Sigmoid colon (tissue), 7 donors: Measurements from ENCODE around the gene MUC22. TPM values are rescaled to one million over a fixed set of nuclear protein-coding genes. Genes with fewer than 3 reads are reported as not detected.

Experiments
- DNase-seq: peaks from one replicate; pipeline ENCODE4 v3.0.0-alpha.2; 2019
- H3K27ac ChIP-seq, 4 donors: fragments of 200-600 bp; sonication (generic); one replicate each; pipeline ENCODE4 v1.5.1; 2016 to 2019; ENCODE audit warnings: mild to moderate bottlenecking in 1 of 4
- H3K27me3 ChIP-seq, 3 donors: fragments of 200-600 bp; sonication (generic); one replicate each; pipeline ENCODE4 v1.5.1; 2019; ENCODE audit warnings: mild to moderate bottlenecking in 1 of 3
- H3K36me3 ChIP-seq, 4 donors: fragments of 200-600 bp; sonication (generic); one replicate each; pipeline ENCODE4 v1.5.1; 2016 to 2019
- H3K4me1 ChIP-seq, 4 donors: fragments of 200-600 bp; sonication (generic); one replicate each; pipeline ENCODE4 v1.5.1; 2017 to 2019
- H3K4me3 ChIP-seq, 4 donors: fragments of 200-600 bp; sonication (generic); one replicate each; pipeline ENCODE4 v1.5.1; 2017 to 2019; ENCODE audit warnings: mild to moderate bottlenecking in 2 of 4, moderate library complexity in 1 of 4
- H3K9me3 ChIP-seq, 4 donors: fragments of 200-600 bp in 3 of 4; sonication (generic) in 3 of 4; one replicate each; pipeline versions ENCODE4 v1.5.1 to v1.6.1; 2013 to 2019
- EP300 ChIP-seq, 4 donors: sonication (generic); formaldehyde crosslinking; IDR thresholded peaks; one replicate each; pipeline ENCODE4 v1.6.1; 2017; ENCODE audit warnings: antibody characterized with exemption in 4 of 4
- POLR2A ChIP-seq, 2 donors: fragments of 450-650 bp; IDR thresholded peaks; one replicate each; pipeline ENCODE4 v1.6.1; 2016; ENCODE audit warnings: antibody characterized with exemption in 2 of 2, mild to moderate bottlenecking in 2 of 2, moderate library complexity in 2 of 2
- POLR2AphosphoS5 ChIP-seq, 4 donors: sonication (generic); formaldehyde crosslinking; IDR thresholded peaks; one replicate each; pipeline ENCODE4 v1.6.1; 2017; ENCODE audit warnings: antibody characterized with exemption in 4 of 4
- WGBS, 2 donors: extraction: QIAGEN DNeasy Blood & Tissue Kit; methylation state at CpG; one replicate each; pipeline ENCODE4 v1.1.7; 2013; 5-methylcytosine and 5-hydroxymethylcytosine counted together
- intact Hi-C: fragments of 100-400 bp; cut with DNase I; formaldehyde crosslinking; loops from one replicate; pipeline ENCODE4 v1.15.1; 2023
- polyA plus RNA-seq, 3 donors: library from polyadenylated mRNA; stranded (reverse); fragments of 200-250 nt; gene quantifications; one replicate each; pipeline ENCODE4 v1.2.3, GENCODE V29; 2013
- small RNA-seq, 3 donors: library from RNA; depleted of rRNA; stranded (forward); fragments of <200 nt; gene quantifications; one replicate each; pipeline ENCODE3, GENCODE V24; 2016
- total RNA-seq, 4 donors: library from RNA; depleted of rRNA; stranded (reverse); fragments of >200 nt; gene quantifications; one replicate each; pipeline ENCODE4 v1.1.0, GENCODE V29; 2016
- TF ChIP-seq, protein P1 (sequence below), 4 experiments: fragments of 450-650 bp in 3 of 4; fragments of 200-600 bp in 1 of 4; IDR thresholded peaks; one replicate each; pipeline ENCODE4 v1.5.1; 2016 to 2019; ENCODE audit warnings: antibody characterized with exemption in 4 of 4, mild to moderate bottlenecking in 3 of 4, moderate library complexity in 2 of 4
- donor health status: healthy with polysubstance abuse.
- donor health status: Bipolar disorder and iron deficiency.
- donor health status: healthy.

MUC22 gene
- total and polyA plus RNA-seq, 7 donors = not detected

GRCh38 chr6:31076611-31077010 is 66.3 kb downstream of the MUC22 start:
- peaks cover 0 to 28% (median 0%) of the 10 kb centered on the region in 3 donors for H3K27me3 ChIP-seq
- DNase-seq = no peak
- intact Hi-C loops = no loop called here

DNA sequence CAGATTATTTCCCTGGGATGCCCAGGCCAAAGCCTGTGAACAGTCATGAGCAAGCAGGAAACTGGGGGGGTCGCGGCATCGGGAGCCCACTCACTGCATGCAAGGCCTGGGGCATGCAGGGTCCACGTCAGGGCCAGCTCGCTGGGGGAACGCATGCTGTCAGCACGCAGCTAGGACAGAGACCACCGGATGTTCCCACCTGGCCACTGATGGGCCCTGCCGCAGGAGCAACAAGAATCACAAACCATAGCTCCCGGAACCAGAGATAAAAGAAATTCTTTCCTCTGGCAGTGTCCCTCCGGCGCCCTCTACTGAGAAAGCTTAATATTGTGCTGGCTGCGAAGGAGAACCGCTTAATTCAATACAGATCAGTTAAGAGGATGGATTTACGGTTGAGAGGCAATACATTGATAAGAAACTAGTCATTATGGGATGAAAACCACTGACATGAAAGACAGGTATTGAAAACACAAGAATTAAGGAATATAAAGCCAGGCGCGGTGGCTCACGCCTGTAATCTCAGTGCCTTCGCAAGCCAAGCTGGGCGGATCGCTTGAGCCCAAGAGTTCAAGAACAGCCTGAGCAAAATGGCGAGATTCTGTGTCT is 69.5 kb downstream of the MUC22 start:
- Histone ChIP-seq H3K27me3 (peaks cover 0 to 31% (median 0%) of the 10 kb centered on the region in 3 donors), H3K4me1 (peaks cover 0 to 5% (median 4%) of the 10 kb centered on the region in 4 donors), H3K27ac (no peak overlapping the region), H3K9me3 (no peaks in the 10 kb centered on the region), H3K4me3 (peak overlapping the region in 1 of 4 donors; percentile 19), H3K36me3 (no peaks in the 10 kb centered on the region)
- intact Hi-C loops = loop anchor here (10.0 kb wide), 1 partner anchor 335 kb away; the partner anchor contains the start of genes FLOT1 and IER3
- 24 to 25% methylated on average over 22 of the region's 22 CpGs for WGBS, 2 donors
- TF ChIP-seq POLR2A (IDR thresholded peaks at IDR 0.05) = no peak
- TF ChIP-seq, protein P1, sequence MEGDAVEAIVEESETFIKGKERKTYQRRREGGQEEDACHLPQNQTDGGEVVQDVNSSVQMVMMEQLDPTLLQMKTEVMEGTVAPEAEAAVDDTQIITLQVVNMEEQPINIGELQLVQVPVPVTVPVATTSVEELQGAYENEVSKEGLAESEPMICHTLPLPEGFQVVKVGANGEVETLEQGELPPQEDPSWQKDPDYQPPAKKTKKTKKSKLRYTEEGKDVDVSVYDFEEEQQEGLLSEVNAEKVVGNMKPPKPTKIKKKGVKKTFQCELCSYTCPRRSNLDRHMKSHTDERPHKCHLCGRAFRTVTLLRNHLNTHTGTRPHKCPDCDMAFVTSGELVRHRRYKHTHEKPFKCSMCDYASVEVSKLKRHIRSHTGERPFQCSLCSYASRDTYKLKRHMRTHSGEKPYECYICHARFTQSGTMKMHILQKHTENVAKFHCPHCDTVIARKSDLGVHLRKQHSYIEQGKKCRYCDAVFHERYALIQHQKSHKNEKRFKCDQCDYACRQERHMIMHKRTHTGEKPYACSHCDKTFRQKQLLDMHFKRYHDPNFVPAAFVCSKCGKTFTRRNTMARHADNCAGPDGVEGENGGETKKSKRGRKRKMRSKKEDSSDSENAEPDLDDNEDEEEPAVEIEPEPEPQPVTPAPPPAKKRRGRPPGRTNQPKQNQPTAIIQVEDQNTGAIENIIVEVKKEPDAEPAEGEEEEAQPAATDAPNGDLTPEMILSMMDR (IDR thresholded peaks at IDR 0.05) = peak; percentile 33 to 82 (median 61)
- peak; percentile 74 for DNase-seq

More at GRCh38 chr6:31076611-31077010, 66.3 kb downstream of the MUC22 start:
- H3K36me3 ChIP-seq = no peaks in the 10 kb centered on the region
- TF ChIP-seq POLR2A (IDR thresholded peaks at IDR 0.05) = no peak
- TF ChIP-seq POLR2AphosphoS5 (IDR thresholded peaks at IDR 0.05) = no peak
- TF ChIP-seq EP300 (IDR thresholded peaks at IDR 0.05) = no peak
- TF ChIP-seq, protein P1 (IDR thresholded peaks at IDR 0.05) = no peak
- H3K9me3 ChIP-seq = no peaks in the 10 kb centered on the region
- no peak overlapping the region for H3K4me3 ChIP-seq
- WGBS, 2 donors = 90 to 91% methylated on average over 4 of the region's 4 CpGs
- no peak overlapping the region for H3K27ac ChIP-seq
- peaks cover 0 to 22% (median 19%) of the 10 kb centered on the region in 4 donors for H3K4me1 ChIP-seq

GRCh38 chr6:31081872-31082271 is 71.6 kb downstream of the MUC22 start:
- no peak for DNase-seq
- Histone ChIP-seq H3K36me3 (no peaks in the 10 kb centered on the region), H3K27me3 (peaks cover 0 to 31% (median 0%) of the 10 kb centered on the region in 3 donors), H3K27ac (no peak overlapping the region), H3K4me3 (no peak overlapping the region), H3K9me3 (no peaks in the 10 kb centered on the region), H3K4me1 (peaks cover 0 to 10% (median 5%) of the 10 kb centered on the region in 4 donors)
- whole genome bisulfite sequencing, 2 donors = 75 to 91% methylated on average over 6 of the region's 6 CpGs
- intact Hi-C loops = loop anchor here (10.0 kb wide), 1 partner anchor 337 kb away; the partner anchor contains the start of genes FLOT1 and IER3
- TF ChIP-seq, protein P1 (IDR thresholded peaks at IDR 0.05) = no peak
- TF ChIP-seq EP300 (IDR thresholded peaks at IDR 0.05) (no peak), POLR2AphosphoS5 (IDR thresholded peaks at IDR 0.05) (no peak), POLR2A (IDR thresholded peaks at IDR 0.05) (no peak)

DNA sequence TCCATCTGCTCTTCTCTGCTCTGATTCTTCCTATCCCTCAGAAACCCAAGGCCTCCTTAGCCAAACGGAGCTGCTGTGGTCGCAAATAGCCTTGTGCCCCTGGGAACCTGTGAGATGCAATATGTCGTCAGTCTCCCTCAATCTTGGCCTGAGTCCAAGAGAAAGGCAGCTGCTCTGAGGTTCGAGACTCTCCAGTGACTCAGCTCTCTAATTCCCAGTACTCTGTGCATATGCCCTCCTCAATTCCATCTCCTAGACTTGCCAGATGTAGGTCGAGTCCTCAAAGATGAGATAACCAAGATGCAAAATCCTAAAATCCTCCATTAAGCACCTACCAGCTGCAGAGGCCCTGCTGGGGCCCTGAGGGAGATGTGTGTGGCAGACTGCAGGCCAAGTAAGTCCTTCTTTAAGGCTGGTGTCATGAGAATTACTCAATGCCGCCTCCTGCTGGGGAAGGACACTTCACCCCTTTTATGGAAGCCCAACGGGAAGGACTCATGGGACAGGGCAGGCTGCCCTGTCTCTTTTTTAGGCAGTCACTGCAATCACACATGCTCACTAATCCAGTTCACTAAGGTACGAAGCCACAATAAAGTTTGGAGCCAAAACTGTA is 73.6 kb downstream of the MUC22 start:
- peaks cover 0 to 27% (median 0%) of the 10 kb centered on the region in 3 donors for H3K27me3 ChIP-seq
- H3K4me3 ChIP-seq = no peak overlapping the region
- no peak overlapping the region for H3K27ac ChIP-seq
- no peak for TF ChIP-seq EP300 (IDR thresholded peaks at IDR 0.05)
- TF ChIP-seq POLR2AphosphoS5 (IDR thresholded peaks at IDR 0.05) = no peak
- TF ChIP-seq, protein P1 (IDR thresholded peaks at IDR 0.05) = no peak
- TF ChIP-seq POLR2A (IDR thresholded peaks at IDR 0.05) = no peak
- intact Hi-C loops = loop anchor here (10.0 kb wide), 1 partner anchor 339 kb away; the partner anchor contains the start of genes FLOT1 and IER3
- 39 to 68% methylated on average over 8 of the region's 8 CpGs for WGBS, 2 donors
- H3K9me3 ChIP-seq = no peaks in the 10 kb centered on the region
- no peak for DNase-seq
- peaks cover 0 to 14% (median 8%) of the 10 kb centered on the region in 4 donors for H3K4me1 ChIP-seq
- H3K36me3 ChIP-seq = no peaks in the 10 kb centered on the region

Small RNA genes lying within 50 kb of the gene (small RNA-seq; reads per million reads assigned to genes)
- gene RNU6-1133P = 0 reads per million in 3 donors

Other genes with a start within 250 kb of the MUC22 start
- 10 to 100 TPM in 2 of 4 donors, 1 to 10 TPM in 2; 7.9 to 25.2 (median 13.6) TPM for gene DDR1, start 126.0 kb upstream of the MUC22 start, total RNA-seq
- gene DDR1, start 126.0 kb upstream of the MUC22 start, polyA plus RNA-seq = 100 to 1,000 TPM in 1 of 3 donors, 10 to 100 TPM in 2; 25.7 to 110 (median 27.0) TPM
- gene GTF2H4, start 102.3 kb upstream of the MUC22 start, total RNA-seq = 10 to 100 TPM in 2 of 4 donors, 1 to 10 TPM in 2; 7.7 to 28.5 (median 13.1) TPM
- gene GTF2H4, start 102.3 kb upstream of the MUC22 start, polyA plus RNA-seq = 10 to 100 TPM in 2 of 3 donors, 1 to 10 TPM in 1; 9.9 to 21.9 (median 12.6) TPM
- 10 to 100 TPM in 1 of 4 donors, 1 to 10 TPM in 3; 6.7 to 13.0 (median 9.0) TPM for gene VARS2, start 96.2 kb upstream of the MUC22 start, total RNA-seq
- gene VARS2, start 96.2 kb upstream of the MUC22 start, polyA plus RNA-seq = 10 to 100 TPM in 1 of 3 donors, 1 to 10 TPM in 2; 6.9 to 23.0 (median 7.8) TPM
- gene SFTA2, start 78.3 kb upstream of the MUC22 start, total RNA-seq = not detected
- gene SFTA2, start 78.3 kb upstream of the MUC22 start, polyA plus RNA-seq = 1 to 10 TPM in 1 of 3 donors, not detected in 2; 3.6 TPM
- gene MUCL3, start 69.5 kb upstream of the MUC22 start, total RNA-seq = not detected
- gene MUCL3, start 69.5 kb upstream of the MUC22 start, polyA plus RNA-seq = under 1 TPM in 1 of 3 donors, not detected in 2; under 0.01 TPM
- not detected for gene MUC21, start 26.8 kb upstream of the MUC22 start, total RNA-seq
- gene MUC21, start 26.8 kb upstream of the MUC22 start, polyA plus RNA-seq = 1 to 10 TPM in 1 of 3 donors, under 1 TPM in 1, not detected in 1; 0.19 to 1.2 TPM
- not detected for gene C6orf15, start 102.1 kb downstream of the MUC22 start, total RNA-seq
- gene C6orf15, start 102.1 kb downstream of the MUC22 start, polyA plus RNA-seq = not detected
- gene PSORS1C1, start 104.3 kb downstream of the MUC22 start, total RNA-seq = 1 to 10 TPM in 1 of 4 donors, under 1 TPM in 3; 0.49 to 2.7 (median 0.63) TPM
- 10 to 100 TPM in 1 of 3 donors, 1 to 10 TPM in 2; 4.2 to 33.3 (median 5.4) TPM for gene PSORS1C1, start 104.3 kb downstream of the MUC22 start, polyA plus RNA-seq
- not detected for gene CDSN, start 110.0 kb downstream of the MUC22 start, total RNA-seq
- not detected for gene CDSN, start 110.0 kb downstream of the MUC22 start, polyA plus RNA-seq
- gene PSORS1C2, start 128.6 kb downstream of the MUC22 start, total RNA-seq = not detected
- gene PSORS1C2, start 128.6 kb downstream of the MUC22 start, polyA plus RNA-seq = not detected
- 10 to 100 TPM in 3 of 4 donors, 1 to 10 TPM in 1; 8.7 to 20.2 (median 12.7) TPM for gene CCHCR1, start 147.3 kb downstream of the MUC22 start, total RNA-seq
- gene CCHCR1, start 147.3 kb downstream of the MUC22 start, polyA plus RNA-seq = 10 to 100 TPM; 11.4 to 39.3 (median 14.8) TPM
- gene TCF19, start 148.1 kb downstream of the MUC22 start, total RNA-seq = 1 to 10 TPM; 2.6 to 4.6 (median 3.0) TPM
- 10 to 100 TPM in 1 of 3 donors, 1 to 10 TPM in 2; 3.6 to 11.7 (median 6.2) TPM for gene TCF19, start 148.1 kb downstream of the MUC22 start, polyA plus RNA-seq
- gene POU5F1, start 160.2 kb downstream of the MUC22 start, total RNA-seq = under 1 TPM in 2 of 4 donors, not detected in 2; 0.16 to 0.27 TPM
- 1 to 10 TPM in 2 of 3 donors, not detected in 1; 1.6 to 9.8 TPM for gene POU5F1, start 160.2 kb downstream of the MUC22 start, polyA plus RNA-seq